ENCODE results near the gene PREX1.
"Not testable (repeated sequence)": the region's sequence is repeated elsewhere in the genome, so short reads cannot be mapped to it uniquely, and the experiment has no call there.

Gene PREX1, protein sequence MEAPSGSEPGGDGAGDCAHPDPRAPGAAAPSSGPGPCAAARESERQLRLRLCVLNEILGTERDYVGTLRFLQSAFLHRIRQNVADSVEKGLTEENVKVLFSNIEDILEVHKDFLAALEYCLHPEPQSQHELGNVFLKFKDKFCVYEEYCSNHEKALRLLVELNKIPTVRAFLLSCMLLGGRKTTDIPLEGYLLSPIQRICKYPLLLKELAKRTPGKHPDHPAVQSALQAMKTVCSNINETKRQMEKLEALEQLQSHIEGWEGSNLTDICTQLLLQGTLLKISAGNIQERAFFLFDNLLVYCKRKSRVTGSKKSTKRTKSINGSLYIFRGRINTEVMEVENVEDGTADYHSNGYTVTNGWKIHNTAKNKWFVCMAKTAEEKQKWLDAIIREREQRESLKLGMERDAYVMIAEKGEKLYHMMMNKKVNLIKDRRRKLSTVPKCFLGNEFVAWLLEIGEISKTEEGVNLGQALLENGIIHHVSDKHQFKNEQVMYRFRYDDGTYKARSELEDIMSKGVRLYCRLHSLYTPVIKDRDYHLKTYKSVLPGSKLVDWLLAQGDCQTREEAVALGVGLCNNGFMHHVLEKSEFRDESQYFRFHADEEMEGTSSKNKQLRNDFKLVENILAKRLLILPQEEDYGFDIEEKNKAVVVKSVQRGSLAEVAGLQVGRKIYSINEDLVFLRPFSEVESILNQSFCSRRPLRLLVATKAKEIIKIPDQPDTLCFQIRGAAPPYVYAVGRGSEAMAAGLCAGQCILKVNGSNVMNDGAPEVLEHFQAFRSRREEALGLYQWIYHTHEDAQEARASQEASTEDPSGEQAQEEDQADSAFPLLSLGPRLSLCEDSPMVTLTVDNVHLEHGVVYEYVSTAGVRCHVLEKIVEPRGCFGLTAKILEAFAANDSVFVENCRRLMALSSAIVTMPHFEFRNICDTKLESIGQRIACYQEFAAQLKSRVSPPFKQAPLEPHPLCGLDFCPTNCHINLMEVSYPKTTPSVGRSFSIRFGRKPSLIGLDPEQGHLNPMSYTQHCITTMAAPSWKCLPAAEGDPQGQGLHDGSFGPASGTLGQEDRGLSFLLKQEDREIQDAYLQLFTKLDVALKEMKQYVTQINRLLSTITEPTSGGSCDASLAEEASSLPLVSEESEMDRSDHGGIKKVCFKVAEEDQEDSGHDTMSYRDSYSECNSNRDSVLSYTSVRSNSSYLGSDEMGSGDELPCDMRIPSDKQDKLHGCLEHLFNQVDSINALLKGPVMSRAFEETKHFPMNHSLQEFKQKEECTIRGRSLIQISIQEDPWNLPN (N-terminal part only)

DNA sequence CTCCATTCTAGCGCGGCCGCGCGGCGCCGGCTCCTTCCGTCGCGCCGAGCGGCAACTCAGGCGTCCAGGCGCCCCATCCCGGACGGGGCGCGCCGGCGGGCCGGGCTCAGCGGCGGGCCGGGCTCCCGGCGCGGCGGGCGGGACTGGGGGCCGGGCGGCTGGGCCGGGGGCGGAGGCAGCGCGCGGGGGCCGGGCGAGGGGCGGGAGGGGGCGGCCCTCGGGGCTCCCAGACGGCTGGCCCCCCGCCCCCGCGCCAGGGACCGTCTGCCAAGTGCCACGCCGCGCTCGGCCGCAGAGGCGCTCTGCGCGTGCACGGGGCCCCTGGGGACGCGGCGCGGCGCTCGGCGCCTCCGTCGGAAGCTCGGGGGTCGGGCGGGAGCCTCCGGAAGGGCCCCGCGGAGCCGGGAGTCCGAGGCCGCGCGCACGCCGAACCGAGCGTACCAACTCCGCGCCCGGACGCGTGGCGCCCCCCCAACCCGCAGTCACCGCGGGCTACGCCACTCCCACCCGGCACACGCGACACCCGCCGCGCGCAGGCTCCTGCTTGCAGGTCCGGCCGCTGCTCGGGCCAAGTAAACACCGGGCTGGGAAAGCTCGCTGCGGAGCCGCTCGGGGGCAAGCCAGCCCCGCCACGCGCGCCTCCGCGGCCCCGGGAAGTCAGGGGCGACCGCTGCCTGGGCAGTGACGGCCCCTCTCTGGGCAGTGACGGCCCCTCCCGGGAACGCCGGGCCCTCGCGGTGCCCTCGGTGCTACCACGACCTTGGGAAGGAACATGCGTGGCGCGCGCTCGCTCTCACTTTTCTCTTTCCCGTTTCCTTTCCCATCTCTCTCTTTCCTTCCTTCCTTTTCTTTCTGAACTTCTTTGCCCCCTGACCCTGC is at the start of gene PREX1:
PREX1 (minus strand) TSS at position 145 of the 879 bp plus-strand sequence; CDS start at position 6, 139 bp downstream.
- DNase-seq: peak; percentile 89

DNA sequence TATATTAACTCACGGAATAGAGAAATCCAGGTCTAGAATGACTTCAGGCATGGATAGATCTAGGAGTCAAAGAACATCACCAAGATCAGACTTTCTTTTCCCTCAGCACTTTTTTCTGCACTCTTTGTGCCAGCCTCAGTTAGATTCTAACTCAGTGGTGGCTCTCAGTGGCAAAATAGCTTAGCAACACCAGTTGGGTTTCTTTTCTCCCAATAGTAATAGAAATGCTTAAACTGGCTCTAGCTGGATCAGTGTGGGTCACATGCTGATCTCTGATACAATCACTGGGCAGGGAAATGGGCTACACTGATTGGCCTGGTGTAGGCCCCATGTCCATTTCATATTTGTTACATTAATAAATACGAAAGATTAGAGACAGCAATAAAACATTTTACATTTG is 49.5 kb upstream of the PREX1 start:
- peak; percentile 13 for DNase-seq

DNA sequence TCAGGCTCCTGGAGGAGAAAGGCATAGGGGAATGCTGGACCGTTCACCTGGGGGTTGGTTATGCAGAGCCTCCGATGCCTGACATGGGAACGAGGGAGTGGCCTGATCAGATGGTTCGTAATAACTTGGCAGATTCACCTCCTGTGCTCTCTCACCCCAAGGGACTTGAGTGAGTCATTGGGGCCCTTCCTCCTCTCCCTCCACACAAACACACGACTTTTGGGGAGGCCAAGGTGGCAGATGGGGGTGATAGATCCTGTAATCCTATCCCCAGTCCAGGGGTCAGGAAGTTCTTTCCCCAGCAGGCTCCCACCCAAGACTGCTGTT is 48.1 kb upstream of the PREX1 start:
- DNase-seq: no peak

DNA sequence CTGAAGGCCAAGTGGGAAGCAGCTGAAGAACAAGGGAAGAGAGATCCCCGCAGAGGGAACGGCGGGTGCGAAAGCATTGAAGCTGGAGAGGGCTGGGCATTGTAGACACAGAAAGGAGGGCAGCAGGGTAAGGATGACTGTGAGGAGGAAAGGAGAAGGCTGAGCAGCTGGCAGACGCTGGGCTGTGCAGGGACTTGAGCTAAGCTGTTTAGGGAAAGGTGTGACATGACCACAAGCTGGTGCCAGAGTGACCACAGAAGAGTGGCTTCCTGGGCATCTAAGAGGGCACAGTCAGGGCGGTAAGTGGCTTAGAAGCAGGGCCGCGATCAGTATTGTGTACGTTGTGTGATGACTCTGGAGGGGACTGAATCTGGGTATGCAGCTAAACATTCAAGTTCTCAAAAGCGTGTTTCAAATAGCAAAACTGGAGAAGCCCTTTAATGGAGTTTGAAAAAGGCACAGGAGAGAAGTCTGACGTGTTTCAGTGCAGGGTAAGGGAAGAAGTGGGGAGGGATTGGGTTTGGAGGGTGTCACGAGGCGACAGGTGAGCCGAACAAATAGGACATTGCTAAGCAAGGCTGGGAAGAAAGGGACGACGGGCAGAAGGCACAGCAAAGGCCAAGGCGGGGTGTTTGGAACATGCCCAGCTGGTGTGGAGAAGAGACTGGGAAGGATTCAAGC is 47.6 kb upstream of the PREX1 start:
- DNase-seq: no peak

DNA sequence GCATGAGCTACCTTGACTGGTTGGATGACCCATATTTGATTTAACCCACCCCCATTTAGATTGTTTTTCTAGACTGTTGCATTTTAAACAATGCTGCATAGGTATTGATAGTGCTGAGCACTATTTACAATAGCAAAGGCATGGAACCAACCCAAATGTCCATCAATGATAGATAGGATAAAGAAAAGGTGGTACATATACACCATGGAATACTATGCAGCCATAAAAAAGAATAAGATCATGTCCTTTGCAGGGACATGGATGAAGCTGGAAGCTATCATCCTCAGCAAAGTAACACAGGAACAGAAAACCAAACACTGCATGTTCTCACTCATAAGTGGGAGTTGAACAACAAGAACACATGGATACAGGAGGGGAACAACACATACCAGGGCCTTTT is 41.6 kb upstream of the PREX1 start:
- not testable (repeated sequence) for DNase-seq

DNA sequence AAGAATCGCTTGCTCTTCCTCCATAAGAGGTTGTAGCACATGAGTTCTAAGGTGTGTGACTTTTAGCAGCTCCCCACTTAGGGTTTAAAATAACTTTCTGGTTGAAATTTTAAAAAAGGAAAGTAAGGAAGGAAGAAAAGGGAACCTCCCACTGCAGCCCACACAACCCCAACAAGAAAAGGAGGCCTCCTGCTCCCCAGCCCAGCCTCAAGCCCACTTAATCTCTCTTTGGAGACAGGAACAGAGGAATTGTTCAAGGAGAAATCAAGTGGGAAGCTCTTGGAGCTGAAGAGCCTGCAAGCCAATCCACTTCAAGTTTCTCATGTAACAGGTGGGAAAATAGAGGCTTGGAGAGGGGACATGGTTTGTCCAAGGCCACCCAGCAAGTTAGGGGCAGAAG is 39.1 kb upstream of the PREX1 start:
- no peak for DNase-seq

DNA sequence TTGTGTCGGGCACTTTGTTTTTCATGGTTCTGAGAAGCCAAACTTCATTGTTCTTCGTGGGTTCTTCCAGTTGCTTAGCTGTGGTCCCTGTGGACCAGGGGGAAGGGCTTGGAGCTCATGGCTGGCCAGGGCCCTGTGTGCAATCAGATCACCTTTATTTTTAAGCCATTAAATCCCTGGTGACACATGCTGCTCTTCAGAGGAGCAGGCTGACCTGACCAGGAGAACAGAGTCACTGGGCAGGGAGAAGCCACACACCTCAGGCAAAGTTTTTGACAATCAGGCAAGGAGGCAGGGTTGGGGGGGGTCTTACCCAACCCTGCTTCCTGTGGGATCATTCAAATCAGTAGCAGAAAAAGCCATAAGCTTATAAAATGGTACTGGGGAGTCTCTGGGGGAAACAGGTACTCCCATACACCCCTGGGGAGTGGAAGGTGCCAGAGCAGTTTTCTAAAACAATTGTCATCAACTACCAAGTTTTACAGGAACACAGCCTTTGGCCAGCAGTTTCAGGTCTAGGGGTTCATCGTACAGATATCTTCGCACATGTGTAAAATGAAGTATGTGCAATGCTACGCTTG is 37.0 kb upstream of the PREX1 start:
- no peak for DNase-seq

DNA sequence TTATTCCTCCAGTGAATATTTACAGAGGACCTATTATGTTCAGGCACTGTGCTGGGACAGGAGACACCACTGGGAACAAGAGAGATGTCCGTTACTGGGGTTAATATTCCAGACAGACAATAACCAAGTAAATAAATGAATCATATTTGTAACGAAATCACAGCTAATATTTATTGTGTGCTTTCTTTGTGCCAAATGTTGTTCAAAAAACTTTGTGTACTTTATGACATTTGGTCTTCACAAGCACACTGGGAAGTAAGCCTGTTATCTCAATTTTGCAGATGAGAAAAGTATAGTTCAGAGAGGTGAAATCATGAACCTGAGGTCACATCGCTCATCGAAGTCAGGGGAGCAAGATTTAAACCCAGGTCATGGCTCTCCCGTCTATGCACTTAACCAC is 36.5 kb upstream of the PREX1 start:
- DNase-seq: no peak

DNA sequence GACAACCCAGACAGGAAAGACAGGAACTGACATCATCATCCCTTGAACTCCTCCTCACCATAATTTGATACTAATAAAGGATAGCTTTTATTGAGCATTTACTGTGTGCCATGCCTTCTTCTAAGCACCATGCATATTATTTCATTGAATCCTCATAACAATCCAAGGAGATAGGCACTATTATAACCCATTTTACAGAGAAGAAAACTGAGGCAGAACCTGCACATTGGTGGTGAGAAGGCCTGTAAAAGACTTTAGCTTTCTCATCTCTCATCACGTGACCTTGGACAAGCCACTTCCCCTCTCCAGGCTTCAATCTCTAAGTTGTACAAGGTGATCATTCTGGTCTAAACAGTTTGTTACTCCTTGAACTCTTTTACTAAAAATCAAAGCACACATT is 34.5 kb upstream of the PREX1 start:
- DNase-seq: no peak

DNA sequence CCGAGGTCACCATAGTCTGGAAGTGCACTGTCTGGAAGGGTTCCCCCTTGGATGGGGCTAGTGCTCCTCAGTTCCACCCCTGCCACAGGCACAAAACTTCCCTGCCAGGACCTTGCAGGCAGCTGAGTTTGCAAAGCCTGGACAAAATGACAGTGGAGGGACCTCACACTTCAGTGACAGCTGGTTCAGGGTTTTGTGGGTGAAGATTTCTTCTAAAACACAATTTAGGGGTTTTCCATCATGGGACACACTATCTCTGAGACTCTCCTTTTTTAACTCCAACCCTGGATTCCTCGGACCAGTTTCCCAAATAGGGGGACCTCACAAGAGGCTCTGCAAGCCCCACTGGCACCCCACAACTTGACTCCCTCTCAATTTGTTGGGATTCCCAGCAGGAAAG is 33.6 kb upstream of the PREX1 start:
- DNase-seq: no peak

DNA sequence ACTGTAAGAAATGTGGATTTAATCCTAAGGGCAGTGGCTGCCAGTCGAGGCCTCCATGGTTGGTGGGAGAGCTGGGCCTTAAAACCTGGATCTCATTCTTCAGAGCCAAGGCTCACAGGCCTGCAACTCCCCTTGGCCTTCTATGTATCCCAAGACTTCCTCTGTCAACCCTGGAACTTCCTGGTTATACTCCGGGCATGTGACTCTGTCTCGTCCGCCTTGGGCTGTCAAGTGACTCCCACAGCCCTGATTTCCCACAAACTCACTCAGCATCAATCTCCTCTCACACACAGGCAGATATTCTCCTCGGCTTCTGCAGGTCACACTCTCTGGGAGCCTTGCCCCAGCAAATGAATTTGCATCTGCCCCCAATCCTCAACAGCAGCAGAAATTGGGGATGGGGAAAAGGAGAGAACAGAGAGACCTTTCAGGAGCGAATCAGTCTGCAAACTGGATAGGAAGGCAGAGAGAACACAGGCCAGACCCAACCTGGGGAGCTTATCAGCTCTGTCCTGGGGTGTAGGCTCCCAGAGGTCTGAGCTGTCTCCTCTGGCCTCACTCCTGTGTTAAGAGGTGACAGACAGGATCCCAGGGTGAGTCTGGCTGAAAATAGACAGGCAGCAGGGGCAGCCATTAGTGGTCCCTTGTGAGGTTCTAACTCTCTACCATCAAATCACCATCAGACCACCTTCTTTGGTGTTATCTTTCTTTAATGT is 30.4 kb upstream of the PREX1 start:
- DNase-seq: no peak

DNA sequence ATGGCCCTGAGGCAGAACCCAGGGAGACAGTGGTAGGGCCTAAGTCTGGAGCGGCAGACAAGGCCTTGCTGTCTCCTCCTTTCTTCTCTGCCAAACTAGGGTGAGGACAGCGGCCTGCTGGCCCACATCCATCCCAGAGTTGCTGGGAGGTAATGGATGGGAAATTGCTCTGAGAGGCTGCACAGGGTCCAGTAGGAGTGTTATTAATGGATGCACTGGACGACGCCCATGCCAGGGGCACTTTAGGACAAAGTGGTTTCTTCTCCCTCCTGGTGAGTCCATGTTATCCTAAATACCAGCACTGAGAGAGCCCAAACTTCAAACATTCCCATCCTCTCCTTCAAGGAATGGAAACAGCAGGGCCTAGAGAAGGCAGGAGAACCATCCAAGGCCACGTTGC is 28.3 kb upstream of the PREX1 start:
- no peak for DNase-seq

DNA sequence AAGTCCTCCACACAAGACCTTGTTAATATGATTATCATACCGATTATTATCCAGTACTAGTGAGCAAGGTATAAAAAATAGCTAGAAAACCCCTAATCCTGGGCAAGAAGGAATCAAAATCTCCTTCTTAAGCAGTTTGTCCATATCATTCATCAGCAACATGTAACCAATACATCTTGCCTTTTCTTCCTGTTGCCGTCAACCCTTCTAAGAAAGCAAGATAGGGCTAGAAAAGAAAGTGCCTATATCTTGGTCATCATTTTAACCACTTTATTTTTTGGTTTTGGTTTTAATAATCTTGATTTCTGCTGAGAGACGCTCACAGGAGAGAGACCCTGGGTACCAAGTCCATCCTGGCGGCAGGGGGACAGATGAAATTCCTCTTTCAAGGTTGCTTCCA is 27.2 kb upstream of the PREX1 start:
- DNase-seq: no peak

DNA sequence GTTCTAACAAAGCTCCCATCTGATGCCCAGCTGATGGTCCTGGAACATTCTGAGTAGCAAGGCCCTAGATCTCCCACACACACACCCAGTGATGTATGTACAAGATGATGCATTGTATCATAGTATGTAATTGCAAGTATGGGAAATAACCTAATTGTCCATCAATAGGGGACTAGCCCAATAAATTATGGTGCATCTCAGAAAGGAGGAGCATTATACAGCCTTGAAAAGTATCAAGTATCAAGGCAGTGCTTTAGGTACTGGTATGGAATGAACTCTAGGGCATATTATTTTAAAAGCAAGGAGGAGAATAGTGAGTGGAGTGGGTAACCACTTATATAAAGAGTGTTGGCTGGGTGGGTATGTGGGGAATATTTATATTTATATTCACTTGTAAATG is 24.8 kb upstream of the PREX1 start:
- no peak for DNase-seq

DNA sequence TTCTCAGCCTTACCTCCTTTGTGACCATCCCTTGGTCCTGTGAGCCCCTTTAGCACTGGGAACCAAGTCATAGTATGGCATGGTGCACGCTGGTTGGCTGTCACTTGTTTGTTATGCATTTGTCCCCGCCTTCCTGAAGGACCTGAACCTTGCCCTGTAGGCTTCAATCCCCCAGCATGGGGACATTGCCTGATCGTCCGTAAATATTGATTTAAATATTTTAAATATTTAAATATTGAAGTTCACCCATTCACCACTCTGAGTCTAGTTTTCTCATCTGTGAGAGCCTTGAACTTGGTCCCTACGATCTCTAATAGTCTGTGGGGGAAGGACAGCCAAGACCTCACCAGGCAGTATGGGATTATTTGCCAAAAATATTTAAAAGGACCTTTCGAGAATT is 23.8 kb upstream of the PREX1 start:
- no peak for DNase-seq

DNA sequence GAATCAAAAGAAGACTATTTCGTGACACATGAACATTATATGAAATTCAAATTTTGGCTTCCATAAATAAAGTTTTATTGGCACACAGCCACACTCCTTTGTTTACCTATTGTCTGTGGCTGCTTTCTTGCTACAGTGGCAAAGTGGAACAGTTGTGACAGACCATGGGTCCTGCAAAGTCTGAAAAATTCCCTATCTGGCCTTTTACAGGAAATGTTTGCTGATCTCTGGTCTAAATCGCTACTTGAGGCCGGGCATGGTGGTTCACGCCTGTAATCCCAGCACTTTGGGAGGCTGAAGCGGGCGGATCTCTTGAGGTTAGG is 23.1 kb upstream of the PREX1 start:
- no peak for DNase-seq

DNA sequence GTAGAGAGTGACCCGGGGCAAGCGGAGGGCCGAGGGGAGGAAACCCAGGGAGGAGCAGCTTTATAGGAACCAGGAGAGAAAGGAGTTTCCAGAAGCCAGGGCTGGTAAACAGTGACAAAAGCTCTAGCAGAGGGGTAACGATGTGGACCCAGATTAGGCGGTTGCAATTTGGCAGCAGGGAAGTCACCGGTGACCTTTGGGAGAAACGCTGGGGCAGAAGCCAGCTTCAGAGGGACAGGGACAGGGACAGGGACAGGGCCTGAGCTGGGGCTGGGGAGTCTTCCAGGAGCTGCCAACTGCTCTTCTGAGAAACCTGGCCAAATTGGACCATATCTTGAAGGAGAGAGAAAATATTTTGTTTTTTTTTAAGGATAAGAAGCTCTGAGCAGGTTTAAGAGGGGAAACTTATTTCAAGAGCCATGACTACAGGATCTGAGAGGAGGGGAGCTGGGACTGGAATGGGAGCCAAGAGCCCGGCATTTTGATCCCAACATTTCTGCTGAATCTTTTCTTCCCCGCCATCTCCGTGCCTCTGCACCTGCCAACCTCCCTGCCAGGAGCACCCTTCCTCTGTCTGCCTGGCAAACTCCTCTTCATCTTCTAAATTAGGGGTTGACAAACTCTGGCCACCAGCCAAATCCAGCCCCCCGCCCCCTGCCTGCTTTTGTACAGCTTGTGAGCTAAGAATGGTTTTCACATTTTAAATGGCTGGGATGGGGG is 22.6 kb upstream of the PREX1 start:
- peak; percentile 89 for DNase-seq

DNA sequence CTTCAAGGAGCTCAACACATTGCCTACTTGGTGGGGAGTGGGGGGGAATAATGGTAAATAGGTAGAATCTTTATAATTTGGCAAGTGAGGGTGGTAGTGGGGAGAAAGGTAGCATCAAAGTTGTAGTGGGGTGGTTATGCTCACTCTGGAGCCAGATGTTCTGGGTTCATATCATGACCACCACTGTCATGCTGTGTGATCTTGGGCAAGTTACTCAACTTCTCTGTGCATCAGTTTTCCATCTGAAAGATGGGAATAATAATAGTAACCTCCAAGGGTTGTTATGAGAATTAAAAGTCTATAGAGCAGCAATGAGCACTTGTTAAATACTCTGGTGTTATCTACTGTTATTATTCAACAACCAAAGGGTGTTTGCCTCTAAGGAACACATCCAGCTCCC is 22.0 kb upstream of the PREX1 start:
- no peak for DNase-seq

DNA sequence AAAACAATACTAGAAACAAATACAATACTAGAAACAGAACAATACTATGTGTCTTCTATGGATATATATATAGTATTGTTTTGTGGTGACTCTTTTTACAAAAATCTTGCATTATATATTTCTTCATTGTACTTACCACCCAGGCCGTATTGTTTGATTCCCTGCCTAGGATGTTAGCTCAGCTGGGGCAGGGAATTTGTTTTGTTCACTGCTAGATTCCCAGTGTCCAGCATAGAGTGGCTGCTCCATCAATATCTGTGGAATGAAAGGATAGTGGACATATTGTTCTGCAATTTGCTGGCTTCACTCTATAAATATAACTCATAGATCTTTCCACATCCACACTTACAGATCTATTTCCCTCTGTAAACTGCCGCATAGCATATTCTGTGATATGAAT is 21.5 kb upstream of the PREX1 start:
- DNase-seq: no peak

DNA sequence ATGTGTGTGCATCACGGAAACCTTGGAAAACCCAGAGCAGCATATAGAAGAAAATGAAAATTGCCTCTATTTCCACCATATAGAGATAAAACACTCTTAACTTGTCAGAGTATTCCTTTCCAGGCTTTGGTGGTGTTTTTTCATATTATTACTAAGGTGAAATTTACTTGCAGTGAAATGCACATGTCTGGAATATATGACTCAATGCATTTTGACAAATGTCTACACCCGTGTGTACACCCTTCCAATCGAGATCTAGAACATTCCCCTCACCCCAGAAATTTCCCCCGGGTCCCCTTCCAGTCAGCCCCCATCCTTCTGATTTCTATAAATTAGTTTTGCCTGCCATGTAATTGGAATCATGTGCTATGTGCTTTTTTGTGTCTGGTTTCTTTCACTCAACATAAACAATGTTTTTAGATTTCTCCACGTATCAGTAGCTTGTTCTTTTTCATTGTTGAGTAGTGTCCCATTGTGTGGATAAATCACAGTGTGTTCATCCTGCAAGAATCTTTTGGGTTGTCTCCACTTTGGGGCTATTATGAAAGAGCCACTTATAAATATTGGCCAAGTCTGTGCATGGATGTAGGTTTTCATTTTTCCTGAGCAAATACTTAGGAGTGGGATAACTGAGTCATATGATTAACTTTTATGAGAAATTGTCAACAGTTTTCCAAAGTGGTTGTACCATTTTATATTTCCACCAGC is 19.9 kb upstream of the PREX1 start:
- DNase-seq: no peak
